ENCODE data around the gene SFT2D1. TPM values are rescaled to one million over a fixed set of nuclear protein-coding genes. Genes with fewer than 3 reads are reported as not detected.

SFT2D1 gene
- polyA plus RNA-seq, 3 donors: 65.4 to 68.2 (median 68.1) TPM

DNA sequence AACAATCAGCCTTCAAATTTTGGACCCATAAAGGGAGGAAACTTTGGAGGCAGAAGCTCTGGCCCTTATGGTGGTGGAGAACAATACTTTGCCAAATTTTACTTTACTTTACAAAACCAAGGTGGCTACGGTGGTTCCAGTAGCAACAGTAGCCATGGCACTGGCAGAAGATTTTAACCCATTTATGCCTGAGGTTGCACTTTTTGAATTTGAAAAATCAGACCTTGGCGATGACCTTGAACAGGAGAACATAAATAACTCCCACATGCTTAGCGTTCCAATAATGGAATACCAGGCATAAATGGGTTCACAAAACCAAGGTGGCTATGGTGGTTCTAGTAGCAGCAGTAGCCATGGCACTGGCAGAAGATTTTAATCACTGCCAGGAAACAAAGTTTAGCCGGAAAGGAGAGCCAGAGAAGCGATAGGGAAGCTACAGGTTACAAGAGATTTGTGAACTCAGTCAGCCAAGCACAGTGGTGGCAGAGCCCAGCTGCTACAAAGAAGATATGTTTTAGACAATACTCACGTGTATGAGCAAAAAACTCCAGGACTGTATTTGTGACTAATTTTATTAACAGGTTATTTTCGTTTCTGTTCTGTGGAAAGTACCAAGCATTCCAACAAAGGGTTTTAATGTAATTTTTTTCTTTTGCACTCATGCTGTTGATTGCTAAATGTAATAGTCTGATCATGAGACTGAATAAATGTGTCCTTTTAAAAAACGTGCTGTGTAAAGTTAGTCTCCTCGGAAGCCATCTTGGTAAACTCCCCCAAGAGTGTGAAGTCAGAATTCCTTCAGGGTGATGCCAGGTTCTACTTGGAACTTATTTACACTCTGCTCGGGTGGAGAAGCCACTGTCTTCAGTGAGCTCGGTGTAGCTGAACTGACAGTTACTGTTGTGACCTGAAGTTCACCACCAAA is 6.7 kb downstream of the SFT2D1 start:
- no peak for DNase-seq (ENCODE audit: low read depth in 3 of 3, low spot score in 2 of 3)

DNA sequence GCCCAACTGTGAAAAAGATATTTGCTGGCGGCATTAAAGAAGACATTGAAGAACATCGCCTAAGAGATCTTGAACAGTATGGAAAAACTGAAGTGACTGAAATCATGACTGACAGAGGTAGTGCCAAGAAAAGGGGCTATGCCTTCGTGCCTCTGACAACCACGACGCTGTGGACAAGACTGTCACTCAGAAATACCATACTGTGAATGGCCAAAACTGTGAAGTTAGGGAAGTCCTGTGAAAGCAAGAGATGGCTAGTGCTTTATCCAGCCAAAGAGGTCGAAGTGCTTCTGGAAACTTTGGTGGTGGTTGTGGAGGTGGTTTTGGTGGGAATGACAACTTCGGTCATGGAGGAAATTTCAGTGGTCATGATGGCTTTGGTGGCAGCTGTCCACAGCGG is 7.5 kb downstream of the SFT2D1 start:
- DNase-seq (ENCODE audit: low read depth in 3 of 3, low spot score in 2 of 3): no peak

DNA sequence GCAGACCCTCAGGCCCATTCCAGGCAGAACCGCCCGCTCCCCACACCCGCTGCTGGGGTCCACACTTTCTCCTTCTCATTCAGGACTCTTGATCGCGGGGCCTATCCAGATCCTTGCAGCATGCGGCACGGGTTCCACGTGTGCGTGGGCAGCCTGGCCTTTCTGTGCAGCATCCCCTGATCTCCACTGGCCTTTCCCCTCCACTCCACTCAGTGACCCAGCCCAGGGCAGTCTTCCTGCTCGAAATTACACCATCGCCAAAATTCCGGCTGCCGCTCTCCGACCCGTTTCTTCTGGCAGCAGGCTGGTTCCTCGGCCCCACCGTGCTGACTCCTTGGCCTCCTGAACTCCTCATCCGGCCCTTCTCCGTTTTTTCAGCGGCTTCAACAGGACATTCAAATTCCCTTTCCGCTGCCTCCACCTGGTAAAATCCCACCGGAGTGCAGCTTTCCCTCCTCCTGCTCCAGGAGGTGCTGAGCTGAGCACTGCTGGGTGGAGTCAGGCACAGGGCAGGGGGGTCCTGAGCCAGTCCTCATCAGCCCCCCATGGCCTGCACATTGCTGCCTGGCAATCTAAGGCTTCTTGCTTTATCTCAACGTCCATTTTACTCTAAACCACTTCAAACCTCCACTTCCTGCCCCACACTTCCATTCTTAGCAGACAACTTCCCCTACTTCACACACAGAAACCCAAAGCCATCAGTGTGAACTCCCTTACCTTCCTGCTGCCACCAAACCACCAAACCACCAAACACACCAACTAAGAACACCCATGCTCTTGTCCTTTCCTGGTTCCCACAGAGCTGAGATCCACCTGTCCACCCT is 9.0 kb downstream of the SFT2D1 start:
- DNase-seq (ENCODE audit: low read depth in 3 of 3, low spot score in 2 of 3): no peak

DNA sequence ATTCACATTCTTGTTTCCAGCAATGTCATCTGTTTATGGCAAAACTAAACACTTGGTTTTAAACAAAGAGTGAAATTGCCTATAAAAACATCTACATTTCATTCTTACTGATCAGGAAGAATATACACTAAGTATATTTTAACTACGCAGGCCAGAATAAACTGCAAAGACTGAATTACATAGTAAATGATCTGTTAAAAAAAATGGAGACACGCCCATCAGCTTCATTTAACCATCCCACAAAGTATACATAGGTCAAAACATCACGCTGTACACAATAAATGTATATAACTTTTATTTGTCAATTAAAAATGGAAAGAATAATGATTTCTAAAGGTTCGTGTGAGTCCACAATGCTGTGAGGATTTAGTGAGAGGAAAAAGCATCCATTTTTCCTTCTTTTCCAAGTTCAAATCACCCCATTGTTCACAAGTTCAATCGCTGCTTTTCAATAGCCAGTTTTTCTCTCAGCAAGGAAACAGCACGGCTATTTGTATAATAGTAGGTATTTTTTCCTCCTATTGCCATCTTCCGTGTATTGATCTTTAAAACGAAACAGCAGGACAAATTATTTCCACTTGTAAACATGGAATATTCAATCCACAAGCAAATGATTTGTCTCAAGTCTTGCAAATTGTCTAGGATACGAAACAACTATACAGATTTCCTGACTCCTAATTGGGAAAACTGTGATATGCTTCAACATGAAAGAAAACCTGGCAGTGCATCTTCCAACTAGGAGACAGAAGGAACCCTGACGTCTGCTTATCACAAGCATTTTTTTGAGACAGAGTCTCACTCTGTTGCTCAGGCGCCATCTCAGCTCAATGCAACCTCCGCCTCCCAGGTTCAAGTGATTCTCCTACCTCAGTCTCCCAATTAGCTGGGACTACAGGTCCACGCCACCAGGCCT is 10.6 kb downstream of the SFT2D1 start:
- DNase-seq (ENCODE audit: low read depth in 3 of 3, low spot score in 2 of 3): no peak

DNA sequence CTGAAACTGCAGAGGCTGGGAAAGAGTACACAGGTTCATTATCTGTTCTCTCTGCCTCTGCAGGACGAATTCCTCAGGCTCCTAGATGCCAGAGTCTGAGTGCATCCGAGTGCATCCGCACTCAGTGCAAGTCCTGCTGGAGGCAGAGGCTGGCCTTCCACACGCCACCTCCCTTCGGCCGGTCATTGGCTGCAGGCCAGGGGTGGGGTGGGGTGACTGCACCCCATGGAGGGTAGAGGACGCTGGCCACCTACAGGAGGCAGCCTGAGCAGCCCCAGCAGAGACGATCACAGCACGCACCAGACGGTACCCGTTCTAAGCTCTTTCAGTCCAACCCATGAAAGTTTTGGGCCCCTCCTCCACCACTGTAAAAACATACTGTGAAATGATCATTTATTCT is 11.7 kb downstream of the SFT2D1 start:
- no peak for DNase-seq (ENCODE audit: low read depth in 3 of 3, low spot score in 2 of 3)

DNA sequence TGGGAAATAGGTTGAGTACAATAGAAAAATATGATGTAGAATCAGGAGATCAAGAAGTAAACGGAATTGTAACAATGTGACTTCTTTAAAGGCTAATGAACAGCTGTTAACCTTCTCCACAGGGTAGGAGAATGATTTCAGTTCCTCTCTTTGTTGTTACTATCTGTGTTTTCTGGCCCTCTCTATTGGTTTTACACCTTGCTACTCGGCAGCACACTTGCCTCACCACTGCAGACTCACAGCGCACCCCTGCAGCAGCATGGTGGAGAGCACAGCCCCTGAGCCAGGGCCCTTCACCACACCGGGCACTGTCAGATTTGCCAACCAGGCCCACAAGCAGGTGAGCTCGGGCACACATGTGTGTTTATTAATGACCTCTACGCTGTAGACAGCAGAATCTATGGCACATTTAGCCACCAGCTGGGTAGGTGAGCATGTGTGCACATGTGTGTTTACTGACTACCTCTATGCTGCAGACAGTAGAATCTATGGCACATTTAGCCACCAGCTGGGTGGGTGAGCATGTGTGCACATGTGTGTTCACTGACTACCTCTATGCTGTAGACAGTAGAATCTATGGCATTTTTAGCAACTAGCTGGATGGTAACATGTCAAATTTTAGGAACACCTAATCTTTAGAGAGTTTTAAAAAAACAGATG is 16.8 kb downstream of the SFT2D1 start:
- DNase-seq (ENCODE audit: low read depth in 3 of 3, low spot score in 2 of 3): no peak

DNA sequence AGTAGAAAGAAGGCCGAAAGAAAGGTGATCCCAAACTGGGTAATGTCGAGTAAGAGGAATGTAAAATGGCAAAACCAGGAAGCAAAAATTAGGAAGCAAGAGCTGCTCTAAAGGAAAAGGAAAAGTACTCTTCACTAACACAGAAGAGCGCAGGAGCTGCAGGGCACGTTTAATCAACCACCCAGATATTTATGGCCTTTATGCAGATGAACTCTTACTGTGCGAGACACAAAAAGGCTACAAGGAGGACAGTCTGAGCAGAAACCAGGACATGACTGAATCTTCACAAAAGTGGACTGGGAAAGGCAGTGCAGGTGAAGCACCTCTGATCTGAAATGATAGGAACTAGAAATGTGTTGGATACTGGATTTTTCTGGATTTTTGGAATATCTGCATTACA is 18.9 kb downstream of the SFT2D1 start:
- no peak for DNase-seq (ENCODE audit: low read depth in 3 of 3, low spot score in 2 of 3)

DNA sequence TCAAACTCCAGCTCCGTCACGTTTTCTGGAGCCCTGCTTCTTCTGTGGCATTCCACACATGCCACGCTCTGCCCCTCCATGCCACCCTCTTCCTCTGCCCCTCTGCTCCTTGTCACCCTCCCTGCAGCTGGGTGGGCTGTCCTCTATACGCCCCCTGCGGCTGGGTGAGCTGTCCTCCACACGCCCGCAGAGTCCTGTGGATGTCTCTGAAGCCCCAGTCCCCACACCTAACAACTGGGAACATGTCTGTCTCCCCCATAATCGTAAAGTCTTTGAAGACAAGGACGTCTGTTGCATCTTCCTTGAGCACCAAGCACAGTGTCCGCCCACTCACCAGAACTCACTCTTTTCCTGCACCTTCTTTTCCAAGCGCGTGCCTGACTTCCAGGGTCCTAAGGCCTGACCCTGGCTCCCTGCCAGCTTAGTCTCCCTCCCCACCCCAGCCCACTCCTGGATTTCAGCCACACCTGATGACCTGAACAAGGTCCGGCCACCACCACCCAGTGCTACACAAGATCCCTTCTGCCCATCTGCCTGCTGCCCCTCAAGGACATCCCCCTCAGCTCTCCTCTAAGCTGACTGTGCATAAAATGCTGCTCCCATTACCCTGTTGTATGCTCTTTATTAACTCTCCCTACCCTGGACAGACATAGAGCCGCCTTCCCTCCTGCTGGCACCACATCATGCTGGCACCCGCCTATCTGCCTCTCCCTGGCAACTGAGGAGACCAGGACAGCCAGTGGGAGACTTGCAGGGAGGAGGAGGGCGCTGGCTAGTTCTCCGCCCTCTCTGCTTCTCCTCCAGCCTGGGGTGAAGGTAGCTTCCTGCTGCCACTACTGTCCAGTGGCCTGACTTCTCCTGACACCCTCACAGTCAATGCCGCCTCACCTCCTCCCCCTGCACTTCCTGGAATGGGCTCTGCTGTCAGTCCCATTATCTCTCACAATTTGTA is 23.4 kb downstream of the SFT2D1 start:
- DNase-seq (ENCODE audit: low read depth in 3 of 3, low spot score in 2 of 3): no peak

DNA sequence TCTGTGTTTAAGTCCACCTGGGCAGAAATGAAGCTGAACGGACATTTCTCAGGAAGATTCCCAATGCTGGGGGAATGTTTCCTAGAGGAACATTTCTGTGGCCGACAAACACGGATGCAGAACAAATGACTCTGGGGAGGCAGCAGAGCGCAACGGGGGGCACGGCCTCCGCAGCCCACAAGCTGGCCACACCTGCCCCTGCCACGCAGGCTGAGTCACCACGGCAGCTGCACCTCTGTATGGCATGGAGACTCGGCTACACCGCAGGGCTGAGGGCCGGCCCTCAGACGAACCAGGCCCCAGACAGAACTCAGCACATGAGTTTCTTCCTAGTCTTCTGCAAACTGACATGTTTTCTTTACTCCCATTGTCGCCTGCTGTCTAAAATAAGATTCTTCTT is 24.1 kb downstream of the SFT2D1 start:
- no peak for DNase-seq (ENCODE audit: low read depth in 3 of 3, low spot score in 2 of 3)

DNA sequence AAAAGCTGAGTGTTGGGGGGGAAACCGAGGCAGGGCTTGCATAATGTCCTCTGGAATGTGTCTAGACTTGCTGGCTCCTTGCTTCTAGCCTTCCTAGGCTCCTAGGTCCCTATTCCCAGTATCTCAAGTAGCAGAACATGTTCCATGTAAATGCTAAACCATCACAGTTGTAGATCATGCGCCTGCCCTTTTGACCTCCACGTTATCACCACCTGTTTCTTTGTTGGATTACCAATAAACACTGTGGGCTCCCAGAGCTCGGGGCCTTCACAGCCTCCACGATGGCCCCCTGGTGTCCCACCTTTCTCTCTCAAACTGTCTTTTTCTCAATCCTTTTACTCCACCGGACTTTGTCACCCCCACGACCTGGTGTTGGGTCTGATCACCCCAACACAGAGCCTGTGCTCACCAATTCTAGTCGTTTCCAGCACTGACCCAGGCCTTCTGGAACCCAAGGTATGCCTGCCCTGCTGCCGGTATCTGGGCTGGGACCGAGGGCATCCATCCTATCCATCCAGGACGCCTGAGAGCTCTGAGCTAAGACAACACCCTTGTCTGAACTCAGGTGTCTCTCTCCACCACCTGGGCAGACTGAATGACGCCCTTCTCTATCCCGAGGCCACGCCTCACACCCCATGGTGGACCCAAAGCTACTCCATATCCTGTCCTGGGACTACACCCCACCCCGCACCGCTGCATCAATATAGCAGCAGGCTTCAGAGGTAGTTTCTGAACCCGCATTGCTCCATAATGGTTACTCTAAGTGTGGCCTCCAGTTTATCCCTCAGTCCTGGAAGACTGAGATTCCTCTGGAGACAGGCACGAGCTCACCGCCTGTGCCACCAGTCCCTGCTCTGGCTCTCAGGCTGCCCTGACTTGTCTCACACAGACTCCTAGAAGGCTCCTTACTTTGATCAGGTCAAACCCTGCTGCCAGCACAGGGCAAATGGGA is 24.8 kb downstream of the SFT2D1 start:
- DNase-seq (ENCODE audit: low read depth in 3 of 3, low spot score in 2 of 3): no peak

DNA sequence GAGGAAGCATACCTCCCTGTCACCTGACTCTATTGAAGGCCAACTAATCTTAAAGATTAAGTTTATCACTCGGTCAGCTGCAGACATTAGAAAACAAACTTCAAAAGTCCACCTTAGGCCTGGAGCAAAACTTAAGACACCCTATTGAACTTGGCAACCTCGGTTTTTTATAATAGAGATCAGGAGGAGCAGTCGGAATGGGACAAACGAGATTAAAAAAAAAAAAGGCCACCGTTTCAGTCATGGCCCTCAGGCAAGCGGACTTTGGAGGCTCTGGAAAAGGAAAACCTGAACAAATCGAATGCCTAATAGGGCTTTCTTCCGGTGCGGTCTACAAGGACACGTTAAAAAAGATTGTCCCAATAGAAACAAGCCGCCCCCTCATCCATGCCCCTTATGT is 26.9 kb downstream of the SFT2D1 start:
- no peak for DNase-seq (ENCODE audit: low read depth in 3 of 3, low spot score in 2 of 3)

DNA sequence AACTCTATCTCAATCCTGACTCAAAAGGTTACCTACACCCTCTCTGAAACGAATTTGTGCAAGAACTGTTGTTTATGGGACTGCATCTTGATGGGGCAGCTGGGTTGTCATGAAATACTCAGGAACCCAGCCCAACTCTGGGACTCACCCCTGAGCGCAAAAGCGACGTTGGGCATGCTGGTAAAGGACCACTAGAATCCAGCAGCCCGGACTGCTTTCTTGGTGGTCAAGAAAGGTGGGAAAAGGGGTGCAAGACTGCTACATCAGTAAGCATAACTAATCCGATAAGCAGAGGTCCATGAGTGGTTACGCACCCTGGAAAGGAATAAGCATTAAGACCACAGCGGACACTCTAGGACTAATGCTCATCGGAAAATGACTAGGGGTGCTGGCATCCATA is 27.9 kb downstream of the SFT2D1 start:
- no peak for DNase-seq (ENCODE audit: low read depth in 3 of 3, low spot score in 2 of 3)

DNA sequence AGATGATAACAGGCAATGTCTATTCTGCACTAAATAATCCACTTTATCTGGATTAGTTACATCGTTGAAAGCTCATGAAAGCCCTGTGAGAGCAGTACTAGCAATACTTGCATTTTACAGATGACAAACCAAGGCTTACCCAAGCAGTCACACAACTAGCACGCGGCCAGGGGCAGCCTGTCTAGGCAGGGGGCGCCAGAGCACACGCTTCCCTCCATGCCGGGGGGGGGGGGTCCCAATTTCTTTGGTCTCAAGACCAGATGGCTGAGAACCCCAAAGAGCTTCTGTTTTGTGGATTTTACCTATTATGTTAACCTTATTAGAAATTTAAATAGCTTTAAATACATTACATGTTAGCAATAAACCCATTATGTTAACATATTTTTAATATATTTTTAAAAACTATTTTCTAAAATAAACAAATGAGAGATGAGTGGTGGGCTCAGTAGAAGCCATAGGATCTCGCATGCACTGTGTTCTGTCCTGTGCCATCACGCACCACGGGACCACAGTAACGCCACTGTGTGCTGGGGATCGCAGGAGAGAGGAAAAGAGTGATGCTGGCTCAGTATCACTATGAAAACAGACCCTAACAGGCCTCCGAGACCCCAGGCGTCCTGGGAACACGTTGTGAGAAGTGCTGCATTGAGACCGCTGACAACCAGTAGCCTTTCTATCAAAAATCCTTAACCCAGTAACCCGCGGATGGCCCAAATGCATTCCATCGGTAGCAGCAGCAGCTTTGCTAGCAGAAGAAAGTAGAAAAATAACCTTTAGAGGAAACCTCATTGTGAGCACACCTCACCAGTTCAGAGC is 28.9 kb downstream of the SFT2D1 start:
- no peak for DNase-seq (ENCODE audit: low read depth in 3 of 3, low spot score in 2 of 3)

DNA sequence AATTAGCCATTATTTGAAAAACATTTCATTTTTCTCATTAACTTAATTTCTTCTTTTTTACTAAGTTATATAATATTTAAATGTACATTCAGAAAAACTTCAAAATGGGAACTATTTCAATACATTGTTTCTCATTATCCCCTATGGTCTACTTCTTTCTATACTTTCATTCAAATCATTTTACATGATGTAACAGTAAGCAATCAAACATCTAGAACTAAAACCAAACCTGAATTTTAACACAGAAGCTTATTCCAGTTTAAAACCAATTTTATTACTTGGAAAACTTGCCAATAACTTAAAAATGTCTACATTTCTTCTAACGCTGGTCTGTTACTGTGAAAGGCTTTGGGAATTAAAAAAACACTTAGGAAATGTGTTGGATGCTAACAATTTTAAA is 29.5 kb downstream of the SFT2D1 start:
- no peak for DNase-seq (ENCODE audit: low read depth in 3 of 3, low spot score in 2 of 3)

DNA sequence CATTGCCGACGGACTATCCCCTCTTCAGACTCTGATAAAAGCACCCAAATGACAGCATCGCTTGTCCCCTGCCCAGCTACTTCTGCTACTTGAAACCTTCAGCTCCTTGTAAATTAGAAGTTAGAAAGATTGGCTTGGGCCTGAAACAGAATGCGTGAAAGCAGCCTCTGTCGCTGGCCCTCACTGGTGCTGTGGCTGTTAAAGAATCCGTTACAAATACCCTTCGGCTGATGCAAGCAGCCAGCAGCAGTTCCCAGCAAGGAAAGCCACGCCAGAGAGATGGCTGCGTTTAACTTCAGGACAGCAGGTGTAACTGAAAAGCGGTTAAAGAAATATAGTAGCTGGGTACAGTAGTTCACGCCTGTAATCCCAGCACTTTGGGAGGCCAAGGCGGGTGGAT is 31.7 kb downstream of the SFT2D1 start:
- no peak for DNase-seq (ENCODE audit: low read depth in 3 of 3, low spot score in 2 of 3)

DNA sequence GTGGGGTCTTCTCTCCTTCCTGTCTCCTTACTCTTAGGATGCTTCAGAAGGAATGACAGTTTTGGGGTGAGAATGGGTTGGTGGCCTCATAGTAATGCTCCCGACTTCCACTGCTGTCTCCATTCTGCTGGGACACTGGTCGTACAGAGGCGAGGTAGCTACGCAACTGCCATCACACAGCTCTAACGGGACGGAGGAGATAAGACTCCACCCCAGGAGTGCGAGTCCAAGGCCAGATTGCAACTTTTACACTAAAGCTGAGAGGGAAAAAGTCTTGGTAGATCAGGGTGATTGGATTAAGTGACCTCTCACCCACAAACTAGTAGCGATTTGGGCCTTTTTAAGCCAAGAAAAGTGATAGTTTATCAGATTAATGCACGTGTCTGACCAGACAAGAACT is 32.4 kb downstream of the SFT2D1 start:
- DNase-seq (ENCODE audit: low read depth in 3 of 3, low spot score in 2 of 3): no peak
